Measurements from ENCODE around the gene CAMK1D.

The CAMK1D gene

GRCh38 chr10:12633776-12634620 is 284.7 kb downstream of the CAMK1D start:
- DNase-seq, result no peak

- DNase-seq, result no peak
Observed at GRCh38 chr10:12634621-12634931, 285.2 kb downstream of the CAMK1D start.

GRCh38 chr10:12635127-12635541 is 285.8 kb downstream of the CAMK1D start:
- DNase-seq, result peak; percentile 67

- no peak for DNase-seq
Observed at GRCh38 chr10:12636571-12636970, 287.2 kb downstream of the CAMK1D start.

GRCh38 chr10:12637649-12638048 is 288.3 kb downstream of the CAMK1D start:
- no peak for DNase-seq

GRCh38 chr10:12638103-12638502 is 288.8 kb downstream of the CAMK1D start:
- no peak for DNase-seq

- no peak for DNase-seq
Observed at GRCh38 chr10:12638781-12639180, 289.4 kb downstream of the CAMK1D start.

- DNase-seq, result no peak
Observed at GRCh38 chr10:12639996-12640944, 290.9 kb downstream of the CAMK1D start.

GRCh38 chr10:12642036-12642435 is 292.7 kb downstream of the CAMK1D start:
- DNase-seq, result no peak

GRCh38 chr10:12643279-12643678 is 293.9 kb downstream of the CAMK1D start:
- no peak for DNase-seq

GRCh38 chr10:12644380-12645144 is 295.2 kb downstream of the CAMK1D start:
- no peak for DNase-seq

- no peak for DNase-seq
Observed at GRCh38 chr10:12645449-12645848, 296.1 kb downstream of the CAMK1D start.

GRCh38 chr10:12649012-12649584 is 299.8 kb downstream of the CAMK1D start:
- no peak for DNase-seq

- DNase-seq, result no peak
Observed at GRCh38 chr10:12650122-12650521, 300.8 kb downstream of the CAMK1D start.

- DNase-seq, result no peak
Observed at GRCh38 chr10:12650538-12651298, 301.4 kb downstream of the CAMK1D start.

GRCh38 chr10:12655940-12656339 is 306.6 kb downstream of the CAMK1D start:
- DNase-seq, result no peak

GRCh38 chr10:12656518-12657142 is 307.3 kb downstream of the CAMK1D start:
- DNase-seq, result peak; percentile 61

GRCh38 chr10:12657489-12657888 is 308.1 kb downstream of the CAMK1D start:
- no peak for DNase-seq

GRCh38 chr10:12658526-12658925 is 309.2 kb downstream of the CAMK1D start:
- DNase-seq, result no peak

GRCh38 chr10:12659706-12660105 is 310.4 kb downstream of the CAMK1D start:
- no peak for DNase-seq

GRCh38 chr10:12660812-12661211 is 311.5 kb downstream of the CAMK1D start:
- no peak for DNase-seq

Data from central memory CD4-positive, alpha-beta T cell (primary cell).